ENCODE results near the gene PTPRD.
"Not testable (repeated sequence)": the region's sequence is repeated elsewhere in the genome, so short reads cannot be mapped to it uniquely, and the experiment has no call there.

PTPRD gene

DNA sequence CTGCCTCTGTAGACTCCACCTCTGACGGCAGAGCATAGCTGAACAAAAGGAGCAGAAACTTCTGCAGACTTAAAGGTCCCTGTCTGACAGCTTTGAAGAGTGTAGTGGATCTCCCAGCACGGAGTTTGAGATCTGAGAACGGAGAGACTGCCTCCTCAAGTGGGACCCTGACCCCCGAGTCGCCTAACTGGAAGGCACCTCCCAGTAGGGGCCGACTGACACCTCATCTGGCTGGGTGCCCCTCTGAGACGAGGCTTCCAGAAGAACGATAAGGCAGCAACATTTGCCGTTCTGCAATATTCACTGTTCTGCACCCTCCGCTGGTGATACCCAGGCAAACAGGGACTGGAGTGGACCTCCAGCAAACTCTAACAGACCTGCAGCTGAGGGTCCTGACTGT, 1186.3 kb downstream of the PTPRD start:
- DNase-seq: not testable (repeated sequence)

DNA sequence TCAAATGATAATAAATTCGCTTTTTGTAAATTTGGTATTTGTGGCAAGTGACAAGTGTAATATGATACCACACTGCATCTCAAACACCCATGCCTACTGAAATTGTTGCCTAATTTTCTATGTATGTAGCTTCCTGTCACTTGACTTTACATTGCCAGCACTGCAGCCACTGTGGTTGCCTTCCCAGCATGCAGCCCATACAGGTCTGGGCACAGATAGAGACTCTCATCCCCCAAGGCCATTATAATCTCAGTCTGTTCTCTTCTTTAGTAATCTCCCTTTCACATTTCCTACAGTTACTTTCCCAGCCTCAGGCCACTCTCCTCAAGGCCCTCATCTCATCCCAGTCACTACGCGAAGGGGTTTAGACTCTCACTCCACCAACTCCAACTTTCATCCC, 1200.6 kb downstream of the PTPRD start:
- DNase-seq: no peak

- DNase-seq: no peak
These were observed 1202.1 kb downstream of the PTPRD start for GRCh38 chr9:9410736-9411135.

GRCh38 chr9:9399982-9400381, 1212.8 kb downstream of the PTPRD start:
- no peak for DNase-seq

DNA sequence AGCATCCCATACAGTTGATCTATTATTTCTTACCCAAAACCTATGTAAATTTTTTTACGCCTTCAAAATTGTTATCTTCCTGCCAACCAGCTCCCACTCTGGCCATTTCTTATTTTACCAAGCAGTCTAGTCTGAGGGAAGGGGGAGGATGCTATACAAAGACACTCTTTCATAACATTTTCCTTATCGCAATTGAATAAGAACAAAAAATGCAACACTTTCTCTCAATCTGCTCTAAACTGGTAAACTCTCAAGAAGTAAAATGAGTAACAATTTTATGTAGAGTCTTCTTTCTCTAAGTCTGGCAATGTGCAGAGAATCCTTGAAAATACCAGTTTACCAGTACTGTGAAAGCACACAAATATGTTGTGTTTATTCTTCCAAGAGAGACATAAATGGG, 1216.3 kb downstream of the PTPRD start:
- no peak for DNase-seq

DNA sequence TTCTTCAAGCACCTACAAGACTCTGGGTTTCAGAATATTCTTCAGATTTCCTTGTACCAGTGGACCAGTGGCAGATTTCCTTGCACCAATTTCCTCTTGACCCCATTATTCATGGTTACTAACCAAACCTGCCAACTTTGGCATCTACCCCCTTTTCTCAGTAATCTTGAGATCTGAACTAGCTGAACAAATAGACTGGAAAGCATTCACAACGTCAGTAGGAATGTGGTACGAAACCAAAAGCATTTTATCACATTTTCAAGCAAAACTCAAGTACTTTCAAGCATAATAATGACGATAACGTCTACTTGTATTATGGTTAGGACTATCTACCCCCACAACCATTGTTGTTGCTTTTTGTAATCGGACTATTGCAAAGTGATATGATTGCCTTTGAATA, 1217.3 kb downstream of the PTPRD start:
- no peak for DNase-seq

- DNase-seq: no peak
These were observed 1220.0 kb downstream of the PTPRD start for GRCh38 chr9:9392755-9393154.

DNA sequence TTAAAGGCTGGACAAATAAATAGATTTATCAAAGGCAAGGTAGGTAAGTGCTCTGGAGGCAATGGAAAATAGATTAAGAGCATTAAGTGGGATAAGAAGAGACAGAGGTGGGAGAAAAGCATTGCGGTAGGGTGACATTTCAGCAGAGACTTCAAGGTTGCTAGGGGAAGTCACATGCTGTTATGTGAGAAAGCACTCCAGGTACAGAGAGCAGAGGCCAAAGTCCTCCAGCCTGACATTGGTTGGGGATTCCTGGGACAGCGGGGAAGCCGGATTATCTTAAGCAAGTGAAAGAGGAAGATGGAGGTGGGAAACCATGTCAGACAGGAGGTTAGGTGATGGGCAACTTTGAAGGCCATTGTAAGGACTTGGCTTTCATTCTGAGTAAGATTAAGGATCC, 1222.9 kb downstream of the PTPRD start:
- no peak for DNase-seq

- DNase-seq: no peak
These were observed 1225.2 kb downstream of the PTPRD start for GRCh38 chr9:9387511-9388115.

DNA sequence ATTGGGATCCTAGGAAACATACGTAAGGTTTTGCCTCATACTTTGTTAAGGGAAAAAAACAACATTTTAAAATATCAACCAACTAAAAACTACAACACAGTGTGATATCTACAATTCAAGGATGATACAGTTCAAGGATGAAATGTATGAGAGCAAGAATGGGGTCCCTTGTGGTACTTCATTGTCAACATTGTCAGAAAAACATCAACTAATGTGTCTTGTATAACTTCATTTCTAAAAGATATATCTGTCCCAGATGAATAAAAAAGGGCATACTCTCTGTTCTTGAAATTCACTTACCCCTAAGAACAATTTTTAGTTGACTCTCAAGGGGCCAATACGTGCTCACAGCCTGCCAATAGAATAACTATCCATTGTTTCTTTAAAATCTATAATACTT, 1250.5 kb downstream of the PTPRD start:
- DNase-seq: no peak

DNA sequence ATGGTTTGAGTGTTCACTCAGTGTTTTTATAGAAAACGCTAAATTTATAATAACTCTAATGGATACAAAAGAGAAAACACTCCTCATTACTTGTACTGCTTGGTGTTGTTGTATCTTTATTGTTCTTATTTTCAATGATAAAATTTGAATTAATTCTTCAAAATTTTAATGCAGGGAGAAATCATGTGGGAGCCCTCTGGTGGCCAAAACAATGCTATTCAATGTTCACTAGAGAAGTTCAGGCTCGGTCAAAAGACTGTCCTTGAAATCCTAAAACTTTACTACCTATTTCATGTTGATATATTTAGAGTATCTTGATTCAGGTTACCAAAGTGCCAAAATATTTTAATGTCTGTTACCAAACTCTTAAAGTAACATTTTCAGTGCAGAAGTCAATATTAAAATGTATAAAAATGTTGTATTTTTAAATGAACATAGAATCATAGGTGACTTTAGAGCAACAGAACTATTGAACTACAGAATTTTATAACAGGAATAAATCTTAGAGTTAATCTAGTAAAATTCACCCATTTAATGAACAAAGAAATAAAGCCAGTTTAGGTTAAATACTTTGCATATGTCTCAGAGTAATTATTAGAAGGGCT, 1259.8 kb downstream of the PTPRD start:
- DNase-seq: peak; percentile 10

DNA sequence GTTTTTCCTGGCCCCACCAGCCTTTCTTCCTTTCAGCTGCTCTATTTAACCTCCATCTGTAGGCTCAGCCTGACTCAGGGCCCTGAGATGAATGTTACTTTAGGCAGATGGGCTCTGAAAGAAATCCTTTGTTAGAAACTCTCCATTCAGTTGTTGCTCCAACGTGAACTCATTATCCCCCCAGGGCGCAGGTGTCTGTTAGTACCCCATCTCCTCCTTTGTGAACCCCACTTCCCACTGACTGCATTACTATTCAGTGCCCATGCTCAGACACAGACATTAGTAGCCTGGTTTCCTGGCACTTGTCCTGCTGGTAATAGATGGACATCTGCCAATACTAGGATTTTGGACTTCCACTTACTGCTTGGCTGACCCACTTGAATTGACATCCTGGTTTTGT, 1271.6 kb downstream of the PTPRD start:
- DNase-seq: peak; percentile 84

- no peak for DNase-seq
These were observed 1275.7 kb downstream of the PTPRD start for GRCh38 chr9:9337129-9337528.

GRCh38 chr9:9326749-9327148, 1286.1 kb downstream of the PTPRD start:
- DNase-seq: no peak

GRCh38 chr9:9319007-9319406, 1293.8 kb downstream of the PTPRD start:
- no peak for DNase-seq

DNA sequence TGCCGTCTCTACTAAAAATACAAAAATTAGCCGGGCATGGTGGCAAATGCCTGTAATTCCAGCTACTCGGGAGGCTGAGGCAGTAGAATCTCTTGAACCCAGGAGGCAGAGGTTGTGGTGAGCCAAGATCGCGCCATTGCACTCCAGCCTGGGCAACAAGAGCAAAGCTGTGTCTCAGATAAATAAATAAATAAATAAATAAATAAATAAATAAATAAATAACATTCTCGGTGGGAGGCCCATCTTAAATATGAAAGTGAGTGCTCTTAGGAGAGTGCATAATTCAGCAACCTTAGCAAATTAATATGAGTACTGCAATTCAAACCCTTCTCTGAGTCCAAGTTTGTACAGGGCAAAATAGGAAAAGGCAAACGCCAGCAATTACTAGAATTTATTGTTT, 1302.1 kb downstream of the PTPRD start:
- not testable (repeated sequence) for DNase-seq

DNA sequence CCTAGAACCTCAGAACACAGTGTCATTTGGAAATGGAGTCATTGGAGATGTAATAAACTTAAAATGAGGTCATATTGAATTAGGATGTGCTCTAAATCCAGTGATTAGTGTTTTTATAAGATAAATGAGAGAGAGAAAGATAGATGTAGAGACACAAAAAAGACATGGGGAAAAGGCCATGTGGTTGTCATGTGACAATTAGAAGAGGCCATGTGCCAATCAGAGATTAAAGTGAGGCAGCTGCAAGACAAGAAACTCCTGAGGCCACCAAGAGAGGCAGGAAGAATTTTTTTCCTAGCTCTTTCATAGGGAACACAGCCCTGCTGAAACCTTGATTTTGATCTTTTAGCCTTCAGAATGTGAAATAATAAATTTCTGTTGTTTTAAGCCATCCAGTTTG, 1307.2 kb downstream of the PTPRD start:
- DNase-seq: no peak

DNA sequence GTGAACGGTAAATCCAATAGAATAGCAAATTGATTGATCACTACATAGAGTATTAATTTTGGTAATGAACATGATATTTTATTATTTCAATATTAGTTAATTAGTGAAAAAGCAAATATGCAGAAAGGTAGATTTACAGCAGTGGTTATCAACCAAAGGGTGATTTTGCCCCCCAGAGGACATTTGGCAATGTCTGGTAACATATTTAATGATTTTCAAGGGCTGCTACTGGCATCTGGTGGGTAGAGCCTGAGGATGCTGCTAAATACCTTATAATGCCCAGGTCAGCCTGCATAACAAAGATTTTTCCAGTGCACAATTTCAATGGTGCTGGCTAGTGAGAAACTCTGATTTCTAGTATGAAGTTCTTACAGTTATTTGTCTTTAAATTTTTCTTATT, 1313.7 kb downstream of the PTPRD start:
- peak; percentile 21 for DNase-seq

GRCh38 chr9:9286001-9286400, 1326.8 kb downstream of the PTPRD start:
- no peak for DNase-seq

DNA sequence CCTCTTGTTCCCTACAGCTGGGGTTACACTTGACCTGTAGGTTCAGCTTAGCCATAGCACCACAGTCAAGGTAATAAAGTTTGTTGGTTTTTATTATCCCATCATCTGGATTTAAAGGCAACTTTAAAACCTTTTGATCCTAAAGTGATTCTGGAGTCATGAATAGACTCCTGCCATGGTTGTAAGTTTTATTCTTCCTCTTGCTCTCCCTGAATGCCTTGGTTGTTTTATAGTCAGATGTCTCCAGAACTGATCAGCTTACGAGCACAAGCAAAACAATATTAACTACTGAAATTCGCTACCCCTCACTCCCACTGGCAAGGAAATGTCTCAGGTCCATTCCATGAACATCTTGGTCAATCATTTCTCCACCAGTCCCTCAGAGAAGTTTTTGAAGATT, 1328.6 kb downstream of the PTPRD start:
- DNase-seq: no peak

- DNase-seq: no peak
These were observed 1329.4 kb downstream of the PTPRD start for GRCh38 chr9:9283159-9283986.

DNA sequence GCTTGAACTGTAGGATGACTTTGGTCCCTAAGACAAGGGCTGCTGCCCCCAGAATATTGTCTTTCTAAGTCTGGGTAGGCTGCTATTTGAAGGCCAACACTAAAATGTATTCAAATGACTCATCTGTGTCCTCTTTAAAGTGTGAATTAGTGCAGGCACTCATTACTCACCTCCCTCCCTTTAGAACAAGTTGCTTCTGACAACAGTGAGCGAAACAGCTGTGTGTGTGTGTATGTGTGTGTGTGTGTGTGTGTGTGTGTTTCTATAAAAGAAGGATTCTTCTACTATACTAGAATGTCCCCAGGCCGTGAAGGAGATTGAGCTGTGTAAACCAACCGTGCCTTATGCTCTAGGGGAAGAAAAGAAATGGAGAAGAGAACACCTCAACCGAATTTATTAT, 1337.2 kb downstream of the PTPRD start:
- no peak for DNase-seq

DNA sequence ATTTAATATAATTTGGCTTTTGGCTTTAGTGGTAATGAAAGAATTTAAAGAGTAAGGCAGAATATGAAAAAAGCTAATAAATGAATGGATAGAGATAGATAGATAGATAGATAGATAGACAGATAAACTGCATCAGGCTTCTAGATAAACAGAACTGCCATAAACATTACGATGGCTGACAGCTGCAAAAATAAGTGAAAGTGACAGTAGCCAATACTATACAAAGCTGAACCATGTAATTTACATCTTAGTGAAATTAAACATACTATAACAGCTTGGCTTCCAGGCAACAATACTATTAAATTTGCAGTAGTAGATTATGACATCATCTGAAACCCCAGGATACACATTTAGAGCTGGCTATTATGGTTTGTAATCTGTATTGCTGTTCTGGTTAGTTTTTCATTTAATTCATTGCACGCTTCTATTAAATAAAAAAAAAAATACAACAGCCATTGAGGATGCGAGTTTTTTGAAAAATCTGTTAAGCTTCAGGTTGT, 1354.8 kb downstream of the PTPRD start:
- no peak for DNase-seq

DNA sequence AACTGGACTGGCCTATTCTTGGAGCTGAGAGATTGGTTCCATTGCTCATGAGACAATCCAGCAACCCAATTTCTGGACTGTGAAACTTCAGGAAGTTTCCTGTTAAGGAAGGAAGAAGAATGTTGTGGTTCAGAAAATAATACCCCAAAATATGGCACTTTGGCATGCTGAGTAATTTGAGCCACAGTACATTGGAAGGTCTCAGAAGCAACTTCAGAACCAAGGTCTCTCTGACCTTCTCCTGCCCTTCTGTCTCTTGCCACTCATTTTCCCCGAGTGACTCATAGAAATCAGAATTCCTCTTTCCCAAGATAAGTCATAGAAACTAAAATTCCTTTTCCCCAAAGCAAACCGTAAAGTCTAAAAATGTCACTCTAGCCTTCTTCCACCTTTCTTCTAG, 1366.1 kb downstream of the PTPRD start:
- no peak for DNase-seq

Measured in NCI-H446 treated with DMSO at 0.1 percent for 48 hours (cell line).